Fibroblast of lung (primary cell): ENCODE measurements around the gene TAOK1.

Source experiments
- CTCF ChIP-seq, 2 donors: IDR thresholded peaks in 1 of 2; conservative IDR thresholded peaks in 1 of 2; 1 replicate in 1 of 2; 2 replicates in 1 of 2; pipeline ENCODE4 v1.5.1; 2011 to 2012; ENCODE audit warnings: low read length in 2 of 2, control low read depth in 1 of 2, inconsistent platforms in 1 of 2, low read depth in 1 of 2, mild to moderate bottlenecking in 1 of 2
- EZH2 ChIP-seq: IDR thresholded peaks from 2 replicates; pipeline ENCODE4 v1.5.1; 2012; ENCODE audit warnings: low read length, control low read depth, mild to moderate bottlenecking; ENCODE audit errors: missing control alignments

DNA sequence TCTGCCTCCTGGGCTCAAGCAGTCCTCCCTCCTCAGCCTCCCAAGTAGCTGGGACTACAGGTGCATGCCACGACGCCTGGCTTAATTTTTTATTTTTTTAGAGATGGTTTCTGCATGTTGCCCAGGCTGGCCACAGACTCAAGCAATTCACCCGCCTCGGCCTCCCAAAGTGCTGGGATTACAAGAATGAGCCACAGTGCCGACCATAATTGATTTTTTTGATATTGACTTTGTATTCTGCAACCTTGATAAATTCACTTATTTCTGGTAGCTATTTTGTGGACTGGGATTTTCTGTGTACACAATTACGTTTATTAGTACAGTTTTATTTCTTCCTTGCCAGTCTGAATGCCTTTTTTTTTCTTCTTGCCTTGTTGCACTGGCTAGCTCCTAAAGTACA, 30.0 kb downstream of the TAOK1 start:
- TF ChIP-seq CTCF (conservative IDR thresholded peaks at IDR 0.05 in 1 of 2, IDR thresholded peaks at IDR 0.05 in 1 of 2; ENCODE audit: low read depth in 1 of 2, low read length in 2 of 2) (no peak), EZH2 (no peak)
